Fibroblast of villous mesenchyme (primary cell): ENCODE data around the gene ZNF443. TPM values are rescaled to one million over a fixed set of nuclear protein-coding genes. Genes with fewer than 3 reads are reported as not detected.
"Not testable (repeated sequence)": the region's sequence is repeated elsewhere in the genome, so short reads cannot be mapped to it uniquely, and the experiment has no call there.

Source experiments
- DNase-seq: peaks from one replicate; pipeline ENCODE4 v3.0.0-alpha.2; 2010; ENCODE audit warnings: low read depth
- H3K4me3 ChIP-seq: 2 replicates; pipeline ENCODE4 v1.5.1; 2011; ENCODE audit warnings: low read depth, mild to moderate bottlenecking, low read length
- total RNA-seq: library from RNA; depleted of rRNA; stranded (reverse); fragments of >200 nt; gene quantifications from 2 replicates; pipeline ENCODE4 v1.2.3, GENCODE V29; 2012
- TF ChIP-seq, protein P1 (sequence below): IDR thresholded peaks from 2 replicates; pipeline ENCODE4 v1.5.1; 2012; ENCODE audit warnings: low read depth, mild to moderate bottlenecking, low read length; ENCODE audit not compliant: insufficient read depth

The ZNF443 gene
- total RNA-seq, 1 donor = 3.5 TPM

DNA sequence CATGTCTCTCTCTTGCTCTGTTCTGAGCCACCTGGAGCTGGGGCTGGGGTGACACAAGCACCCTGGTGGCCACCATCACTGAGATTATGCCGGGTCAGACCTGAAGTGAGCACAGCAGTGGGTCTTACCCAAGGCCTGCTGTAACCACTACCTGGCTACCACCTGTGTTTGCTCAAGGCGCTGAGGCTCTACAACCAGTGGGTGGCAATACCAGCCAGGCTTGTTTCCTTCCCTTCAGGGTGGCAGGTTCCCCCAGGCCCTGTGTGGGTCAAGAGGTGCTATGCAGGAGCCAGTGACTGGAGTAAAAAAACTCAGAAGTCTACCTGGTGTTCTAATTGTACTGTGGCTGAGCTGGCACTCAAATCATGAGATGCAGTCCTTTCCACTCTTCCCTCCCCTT lies 8.0 kb upstream of the ZNF443 start:
- TF ChIP-seq, protein P1, sequence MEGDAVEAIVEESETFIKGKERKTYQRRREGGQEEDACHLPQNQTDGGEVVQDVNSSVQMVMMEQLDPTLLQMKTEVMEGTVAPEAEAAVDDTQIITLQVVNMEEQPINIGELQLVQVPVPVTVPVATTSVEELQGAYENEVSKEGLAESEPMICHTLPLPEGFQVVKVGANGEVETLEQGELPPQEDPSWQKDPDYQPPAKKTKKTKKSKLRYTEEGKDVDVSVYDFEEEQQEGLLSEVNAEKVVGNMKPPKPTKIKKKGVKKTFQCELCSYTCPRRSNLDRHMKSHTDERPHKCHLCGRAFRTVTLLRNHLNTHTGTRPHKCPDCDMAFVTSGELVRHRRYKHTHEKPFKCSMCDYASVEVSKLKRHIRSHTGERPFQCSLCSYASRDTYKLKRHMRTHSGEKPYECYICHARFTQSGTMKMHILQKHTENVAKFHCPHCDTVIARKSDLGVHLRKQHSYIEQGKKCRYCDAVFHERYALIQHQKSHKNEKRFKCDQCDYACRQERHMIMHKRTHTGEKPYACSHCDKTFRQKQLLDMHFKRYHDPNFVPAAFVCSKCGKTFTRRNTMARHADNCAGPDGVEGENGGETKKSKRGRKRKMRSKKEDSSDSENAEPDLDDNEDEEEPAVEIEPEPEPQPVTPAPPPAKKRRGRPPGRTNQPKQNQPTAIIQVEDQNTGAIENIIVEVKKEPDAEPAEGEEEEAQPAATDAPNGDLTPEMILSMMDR = no peak
- DNase-seq = no peak
- no peak overlapping the region for H3K4me3 ChIP-seq

- peak; percentile 3 for DNase-seq
- peak overlapping the region; percentile 81 for H3K4me3 ChIP-seq
These were observed 908 bp downstream of the ZNF443 start for GRCh38 chr19:12439686-12440540.

GRCh38 chr19:12430726-12431299 lies 10.0 kb downstream of the ZNF443 start:
- DNase-seq, H3K4me3 ChIP-seq: not testable (repeated sequence)

DNA sequence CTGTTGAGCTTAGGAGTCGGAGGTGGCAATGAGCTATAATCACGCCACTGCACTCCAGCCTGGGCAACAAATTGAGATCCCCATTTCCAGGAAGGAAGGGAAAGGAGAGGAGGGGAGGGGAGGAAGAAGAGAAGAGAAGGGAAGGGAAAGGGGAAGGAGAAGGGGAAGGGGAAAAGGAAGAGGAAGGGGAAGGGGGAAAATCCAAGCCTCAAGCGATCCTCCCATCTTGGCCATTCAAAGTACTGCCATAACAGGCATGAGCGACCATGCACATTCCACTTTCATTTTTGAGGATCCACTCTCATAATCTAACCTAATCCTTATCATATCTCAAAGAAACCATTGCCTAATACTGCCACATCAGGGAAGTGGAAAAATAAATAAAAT lies 14.9 kb downstream of the ZNF443 start:
- no peak for DNase-seq
- TF ChIP-seq, protein P1 = no peak
- H3K4me3 ChIP-seq = no peak overlapping the region

DNA sequence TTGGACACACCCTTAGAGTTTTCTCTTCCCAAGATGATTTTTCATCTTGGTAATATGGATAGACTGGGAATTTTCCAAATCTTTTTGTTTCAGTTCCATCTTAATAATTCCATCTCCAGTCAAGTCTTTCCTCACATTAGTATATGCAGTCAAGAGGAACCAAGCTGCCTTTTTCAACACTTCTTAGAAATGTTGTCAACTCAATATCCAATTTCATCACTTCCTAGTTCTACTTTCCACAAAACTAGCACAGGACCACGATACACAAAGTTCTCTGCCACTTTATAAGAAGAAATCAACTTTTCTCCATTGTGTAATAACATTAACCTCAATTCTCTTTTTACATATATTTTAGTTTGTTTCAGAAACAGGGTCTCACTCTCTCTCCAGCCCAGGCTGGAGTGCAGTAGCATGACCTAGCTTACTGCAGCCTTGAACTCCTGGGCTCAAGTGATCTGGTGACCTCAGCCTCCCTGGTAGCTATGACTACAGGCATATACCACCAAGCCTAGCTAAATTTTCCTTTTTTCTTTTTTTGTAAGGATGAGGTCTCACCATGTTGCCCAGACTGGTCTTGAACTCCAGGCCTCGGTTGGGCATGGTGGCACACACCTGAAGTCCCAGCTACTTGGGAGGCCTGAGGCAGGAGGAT lies 15.5 kb downstream of the ZNF443 start:
- DNase-seq = no peak
- TF ChIP-seq, protein P1 = no peak
- no peak overlapping the region for H3K4me3 ChIP-seq

- H3K4me3 ChIP-seq, DNase-seq: not testable (repeated sequence)
These were observed 23.5 kb downstream of the ZNF443 start for GRCh38 chr19:12417273-12417672.

DNA sequence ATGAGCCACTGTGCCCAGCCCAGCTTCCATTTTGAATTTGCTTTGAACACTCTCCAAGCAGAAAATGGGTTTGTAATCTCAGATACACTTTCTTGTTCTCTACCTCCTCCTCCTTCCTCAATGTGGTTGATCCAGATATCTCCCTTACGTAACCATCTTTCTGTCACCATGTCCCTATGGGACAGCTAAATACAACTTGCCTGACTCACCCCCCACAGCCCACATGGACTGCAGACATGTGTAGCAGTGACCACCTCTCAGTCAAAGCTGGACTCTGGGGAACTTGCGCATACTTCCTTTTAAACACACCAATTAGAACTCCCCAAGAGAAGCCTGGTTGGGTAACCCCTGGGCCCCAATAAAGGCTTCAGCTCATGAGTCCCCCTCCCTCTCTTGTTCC lies 28.9 kb downstream of the ZNF443 start:
- DNase-seq = no peak
- no peak overlapping the region for H3K4me3 ChIP-seq
- TF ChIP-seq, protein P1 = no peak

DNA sequence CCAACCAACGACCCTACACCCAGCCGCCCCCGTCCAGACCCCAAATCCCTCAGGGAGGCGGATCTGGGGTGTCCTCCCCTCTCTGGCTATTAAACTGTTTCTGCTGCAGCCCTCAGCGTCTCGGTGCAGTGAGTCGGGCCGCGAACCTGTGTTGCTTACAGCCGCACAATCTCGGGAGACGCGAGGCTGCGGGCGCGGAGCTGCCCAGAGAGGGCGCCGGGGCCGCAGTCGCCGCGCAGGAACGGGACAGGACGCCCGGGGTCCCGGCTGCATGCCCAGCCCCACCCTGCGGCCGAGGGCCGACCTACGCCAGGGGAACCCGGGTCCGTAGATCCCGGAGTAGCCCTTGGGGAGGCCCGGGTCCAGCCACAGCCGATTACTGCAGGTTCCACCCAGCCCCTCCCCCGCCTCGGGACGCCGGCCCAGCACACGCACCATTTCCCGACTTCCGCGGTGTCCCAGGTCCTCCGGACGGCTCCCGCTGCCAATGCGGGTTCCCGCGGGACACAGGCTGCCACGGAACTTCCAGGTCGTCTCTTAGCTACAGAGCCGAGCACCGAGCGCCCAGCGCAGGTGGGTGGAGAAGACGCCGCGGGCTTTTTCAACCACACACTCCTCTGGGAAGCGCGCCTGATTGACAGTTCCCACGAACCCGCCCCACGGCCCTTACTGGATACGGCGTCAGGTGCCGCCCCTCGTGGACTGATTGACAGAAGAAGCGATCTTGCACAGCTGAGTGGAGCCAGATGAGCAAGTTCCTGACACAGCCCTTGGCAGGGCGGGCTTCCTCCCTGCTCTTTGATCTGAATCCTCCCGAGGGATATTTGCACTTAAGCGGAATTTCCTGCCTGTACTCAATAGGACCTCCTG lies 40.0 kb downstream of the ZNF443 start, which contains the start of gene ZNF799:
ZNF799 (minus strand) TSS at position 639 of the 870 bp plus-strand sequence; CDS start at position 438, 201 bp downstream.
- peak; percentile 96 for DNase-seq
- TF ChIP-seq, protein P1 = no peak
- peak within 1 kb of the TSS; percentile 79 for H3K4me3 ChIP-seq

GRCh38 chr19:12399901-12400632 lies 40.8 kb downstream of the ZNF443 start:
- peak overlapping the region; percentile 79 for H3K4me3 ChIP-seq
- DNase-seq = peak; percentile 4

GRCh38 chr19:12391148-12391547 lies 49.7 kb downstream of the ZNF443 start:
- H3K4me3 ChIP-seq, DNase-seq: not testable (repeated sequence)

DNA sequence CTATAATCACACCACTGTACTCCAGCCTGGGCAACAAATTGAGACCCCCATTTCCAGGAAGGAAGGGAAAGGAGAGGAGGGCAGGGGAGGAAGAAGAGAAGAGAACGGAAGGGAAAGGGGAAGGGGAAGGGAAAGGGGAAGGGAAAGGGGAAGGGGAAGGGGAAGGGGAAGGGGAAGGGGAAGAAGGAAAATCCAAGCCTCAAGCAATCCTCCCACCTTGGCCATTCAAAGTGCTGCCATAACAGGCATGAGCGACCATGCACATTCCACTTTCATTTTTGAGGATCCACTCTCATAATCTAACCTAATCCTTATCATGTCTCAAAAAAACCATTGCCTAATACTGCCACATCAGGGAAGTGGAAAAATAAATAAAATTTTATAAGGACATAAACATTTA lies 54.5 kb downstream of the ZNF443 start:
- not testable (repeated sequence) for DNase-seq, H3K4me3 ChIP-seq
